ENCODE results near the gene PDIA6. TPM values are rescaled to one million over a fixed set of nuclear protein-coding genes. Genes with fewer than 3 reads are reported as not detected.

PDIA6 gene
- total and polyA plus RNA-seq, 4 donors, result 159 to 348 (median 246) TPM

GRCh38 chr2:10778724-10779115 lies 33.9 kb downstream of the PDIA6 start:
- H3K4me1 ChIP-seq (ENCODE audit: control insufficient read depth in 4 of 4, insufficient read depth in 4 of 4, low read length in 3 of 4), result no peaks in the 10 kb centered on the region
- peaks cover 17 to 36% (median 24%) of the 10 kb centered on the region in 4 donors for H3K36me3 ChIP-seq (ENCODE audit: control insufficient read depth in 4 of 4, insufficient read depth in 3 of 4, low read depth in 1 of 4, low read length in 3 of 4)
- 95% methylated on average over 12 of the region's 12 CpGs for WGBS
- no peaks in the 10 kb centered on the region for H3K27me3 ChIP-seq (ENCODE audit: control insufficient read depth in 4 of 4, insufficient read depth in 4 of 4, low read length in 3 of 4)
- DNase-seq (ENCODE audit: low spot score), result no peak
- H3K4me3 ChIP-seq (ENCODE audit: low read depth in 1 of 3, low read length in 3 of 3), result no peak overlapping the region
- no peak overlapping the region for H3K9ac ChIP-seq (ENCODE audit: low read depth in 1 of 2, low read length in 2 of 2)
- no peak overlapping the region for H3K27ac ChIP-seq (ENCODE audit: low read depth in 1 of 2, low read length in 2 of 2)
- TF ChIP-seq RXRA (IDR thresholded peaks at IDR 0.05), result no peak
- TF ChIP-seq FOXA1 (IDR thresholded peaks at IDR 0.05), result no peak
- no peak for TF ChIP-seq ZBTB33 (IDR thresholded peaks at IDR 0.05)
- TF ChIP-seq GABPA (IDR thresholded peaks at IDR 0.05 in 1 of 2, conservative IDR thresholded peaks at IDR 0.05 in 1 of 2), result no peak
- no peak for TF ChIP-seq NR2F2 (IDR thresholded peaks at IDR 0.05)
- no peak for TF ChIP-seq YY1 (IDR thresholded peaks at IDR 0.05)
- no peak for TF ChIP-seq CTCF (IDR thresholded peaks at IDR 0.05; ENCODE audit: low read depth, low read length, missing input control)
- TF ChIP-seq RAD21 (IDR thresholded peaks at IDR 0.05), result no peak
- no peak for TF ChIP-seq REST (IDR thresholded peaks at IDR 0.05)
- H3K9me3 ChIP-seq (ENCODE audit: control insufficient read depth in 4 of 4, low read length in 3 of 4), result no peaks in the 10 kb centered on the region

- H3K9me3 ChIP-seq (ENCODE audit: control insufficient read depth in 4 of 4, low read length in 3 of 4), result no peaks in the 10 kb centered on the region
- peaks cover 14 to 30% (median 18%) of the 10 kb centered on the region in 4 donors for H3K36me3 ChIP-seq (ENCODE audit: control insufficient read depth in 4 of 4, insufficient read depth in 3 of 4, low read depth in 1 of 4, low read length in 3 of 4)
- 91% methylated on average over 27 of the region's 27 CpGs for WGBS
- H3K4me3 ChIP-seq (ENCODE audit: low read depth in 1 of 3, low read length in 3 of 3), result no peak overlapping the region
- no peak overlapping the region for H3K27ac ChIP-seq (ENCODE audit: low read depth in 1 of 2, low read length in 2 of 2)
- TF ChIP-seq GABPA (IDR thresholded peaks at IDR 0.05 in 1 of 2, conservative IDR thresholded peaks at IDR 0.05 in 1 of 2) (no peak), REST (IDR thresholded peaks at IDR 0.05) (no peak)
- no peaks in the 10 kb centered on the region for H3K27me3 ChIP-seq (ENCODE audit: control insufficient read depth in 4 of 4, insufficient read depth in 4 of 4, low read length in 3 of 4)
- no peak for DNase-seq (ENCODE audit: low spot score)
- H3K4me1 ChIP-seq (ENCODE audit: control insufficient read depth in 4 of 4, insufficient read depth in 4 of 4, low read length in 3 of 4), result no peaks in the 10 kb centered on the region
- H3K9ac ChIP-seq (ENCODE audit: low read depth in 1 of 2, low read length in 2 of 2), result no peak overlapping the region
Observed at GRCh38 chr2:10777842-10778723, 34.5 kb downstream of the PDIA6 start.
